GM19351 (cell line): ENCODE results near the gene ZNHIT6.
"Not testable (repeated sequence)": the region's sequence is repeated elsewhere in the genome, so short reads cannot be mapped to it uniquely, and the experiment has no call there.

Source experiments
- ATAC-seq: cut with Tn5 transposase; IDR thresholded peaks from one replicate; pipeline ENCODE4 v1.9.1; 2021; ENCODE audit warnings: mild to moderate bottlenecking, moderate library complexity; ENCODE audit not compliant: unreplicated experiment

Gene ZNHIT6

GRCh38 chr1:85672031-85672660 is 36.1 kb downstream of the ZNHIT6 start:
- ATAC-seq: no peak

- no peak for ATAC-seq
Observed at GRCh38 chr1:85665932-85666331, 42.3 kb downstream of the ZNHIT6 start.

GRCh38 chr1:85663382-85663781 is 44.9 kb downstream of the ZNHIT6 start:
- ATAC-seq: no peak

- ATAC-seq: no peak
Observed at GRCh38 chr1:85661767-85662166, 46.5 kb downstream of the ZNHIT6 start.

GRCh38 chr1:85660541-85660940 is 47.7 kb downstream of the ZNHIT6 start:
- ATAC-seq: no peak

GRCh38 chr1:85659174-85659573 is 49.1 kb downstream of the ZNHIT6 start:
- no peak for ATAC-seq

- ATAC-seq: no peak
Observed at GRCh38 chr1:85656948-85657347, 51.3 kb downstream of the ZNHIT6 start.

GRCh38 chr1:85656256-85656655 is 52.0 kb downstream of the ZNHIT6 start:
- no peak for ATAC-seq

GRCh38 chr1:85655315-85655714 is 52.9 kb downstream of the ZNHIT6 start:
- no peak for ATAC-seq

- ATAC-seq: no peak
Observed at GRCh38 chr1:85654066-85654782, 54.0 kb downstream of the ZNHIT6 start.

- no peak for ATAC-seq
Observed at GRCh38 chr1:85652327-85652726, 55.9 kb downstream of the ZNHIT6 start.

- ATAC-seq: no peak
Observed at GRCh38 chr1:85650645-85651044, 57.6 kb downstream of the ZNHIT6 start.

- no peak for ATAC-seq
Observed at GRCh38 chr1:85649591-85649990, 58.6 kb downstream of the ZNHIT6 start.

GRCh38 chr1:85641598-85642556 is 66.4 kb downstream of the ZNHIT6 start:
- not testable (repeated sequence) for ATAC-seq

- not testable (repeated sequence) for ATAC-seq
Observed at GRCh38 chr1:85639920-85640319, 68.3 kb downstream of the ZNHIT6 start.

- no peak for ATAC-seq
Observed at GRCh38 chr1:85638412-85638811, 69.8 kb downstream of the ZNHIT6 start.

GRCh38 chr1:85630493-85630892 is 77.7 kb downstream of the ZNHIT6 start:
- no peak for ATAC-seq

GRCh38 chr1:85629532-85629920 is 78.7 kb downstream of the ZNHIT6 start:
- no peak for ATAC-seq

- ATAC-seq: no peak
Observed at GRCh38 chr1:85628791-85629531, 79.3 kb downstream of the ZNHIT6 start.

- no peak for ATAC-seq
Observed at GRCh38 chr1:85626818-85627217, 81.4 kb downstream of the ZNHIT6 start.

GRCh38 chr1:85624361-85624760 is 83.9 kb downstream of the ZNHIT6 start:
- ATAC-seq: no peak
